HG02610 (cell line): Measurements from ENCODE around the gene ZP1.
"Not testable (repeated sequence)": the region's sequence is repeated elsewhere in the genome, so short reads cannot be mapped to it uniquely, and the experiment has no call there.

Experiments used
- ATAC-seq: cut with Tn5 transposase; IDR thresholded peaks from one replicate; pipeline ENCODE4 v1.9.1; 2021; ENCODE audit warnings: mild to moderate bottlenecking, moderate library complexity; ENCODE audit not compliant: unreplicated experiment

Gene ZP1

GRCh38 chr11:60866911-60867870 is at the start of gene ZP1:
Gene ZP1 (plus strand): TSS chr11:60867542. CDS start chr11:60867562, 20 bp downstream.
- no peak for ATAC-seq

GRCh38 chr11:60818057-60818456 is 49.3 kb upstream of the ZP1 start:
- no peak for ATAC-seq

GRCh38 chr11:60821827-60822599 is 45.3 kb upstream of the ZP1 start:
- peak; percentile 69 for ATAC-seq

- ATAC-seq = not testable (repeated sequence)
Observed at GRCh38 chr11:60823745-60824306, 43.5 kb upstream of the ZP1 start.

GRCh38 chr11:60825118-60825517 is 42.2 kb upstream of the ZP1 start:
- no peak for ATAC-seq

GRCh38 chr11:60825790-60826189 is 41.6 kb upstream of the ZP1 start:
- no peak for ATAC-seq

- ATAC-seq = peak; percentile 41
Observed at GRCh38 chr11:60830478-60831142, 36.7 kb upstream of the ZP1 start.

- peak; percentile 58 for ATAC-seq
Observed at GRCh38 chr11:60831143-60831500, 36.2 kb upstream of the ZP1 start.

GRCh38 chr11:60831501-60832079 is 35.8 kb upstream of the ZP1 start:
- no peak for ATAC-seq

- ATAC-seq = no peak
Observed at GRCh38 chr11:60834742-60835533, 32.4 kb upstream of the ZP1 start.

- ATAC-seq = no peak
Observed at GRCh38 chr11:60835534-60835846, 31.9 kb upstream of the ZP1 start.

- ATAC-seq = no peak
Observed at GRCh38 chr11:60836866-60837515, 30.4 kb upstream of the ZP1 start.

GRCh38 chr11:60838132-60838531 is 29.2 kb upstream of the ZP1 start:
- no peak for ATAC-seq

- no peak for ATAC-seq
Observed at GRCh38 chr11:60840470-60841430, 26.6 kb upstream of the ZP1 start.

- ATAC-seq = peak; percentile 87
Observed at GRCh38 chr11:60841797-60842667, 25.3 kb upstream of the ZP1 start, which contains the start of gene CCDC86. Gene CCDC86 (plus strand): TSS chr11:60842113. CDS start chr11:60842125, 12 bp downstream.

- no peak for ATAC-seq
Observed at GRCh38 chr11:60842668-60843600, 24.4 kb upstream of the ZP1 start.
